Colonic mucosa (tissue), 4 donors: Measurements from ENCODE around the gene KIF5A. TPM values are rescaled to one million over a fixed set of nuclear protein-coding genes. Genes with fewer than 3 reads are reported as not detected.

Experiments
- DNase-seq: peaks from one replicate; pipeline ENCODE4 v3.0.0-alpha.2; 2020
- H3K27ac ChIP-seq: fragments of 200-600 bp; one replicate; pipeline ENCODE4 v1.8.0; 2021
- H3K27me3 ChIP-seq: fragments of 200-600 bp; one replicate; pipeline ENCODE4 v1.8.0; 2021
- H3K36me3 ChIP-seq: fragments of 200-600 bp; one replicate; pipeline ENCODE4 v1.8.0; 2021
- H3K4me1 ChIP-seq: fragments of 200-600 bp; one replicate; pipeline ENCODE4 v1.8.0; 2021; ENCODE audit warnings: mild to moderate bottlenecking
- H3K4me3 ChIP-seq: fragments of 200-600 bp; one replicate; pipeline ENCODE4 v1.8.0; 2021
- H3K9ac ChIP-seq, 2 donors: one replicate each; pipeline ENCODE4 v1.7.0; 2013; ENCODE audit warnings: control low read depth in 2 of 2, low read depth in 2 of 2, low read length in 2 of 2
- H3K9me3 ChIP-seq: fragments of 200-600 bp; one replicate; pipeline ENCODE4 v1.8.0; 2021
- CTCF ChIP-seq: fragments of 200-600 bp; IDR thresholded peaks from one replicate; pipeline ENCODE4 v1.8.0; 2022; ENCODE audit warnings: antibody characterized with exemption, mild to moderate bottlenecking
- intact Hi-C: fragments of 100-400 bp; cut with DNase I; formaldehyde crosslinking; loops from one replicate; pipeline ENCODE4 v1.14.1; 2022
- total RNA-seq, 2 donors: library from RNA; stranded (reverse); fragmentation: NEBNext Ultra II Directional in 1 of 2; extraction: Animal tissue kit (Norgen Biotek cat#: 25700) in 1 of 2; gene quantifications; one replicate each; pipeline ENCODE4 v1.2.1, GENCODE V29; 2021
- donor health status: healthy.
- donor health status: DM: no; HTN: no; CAD: no.
- donor health status: DM: no; HTN: no; CAD: no.

Gene KIF5A
- total RNA-seq, 2 donors from 2014 or later = 0.67 to 2.1 TPM

- intact Hi-C loops = no loop called here
- Histone ChIP-seq H3K4me1 (no peaks in the 10 kb centered on the region), H3K9ac (no peak overlapping the region), H3K36me3 (no peaks in the 10 kb centered on the region), H3K4me3 (no peak overlapping the region), H3K27ac (no peak overlapping the region), H3K9me3 (no peaks in the 10 kb centered on the region), H3K27me3 (no peaks in the 10 kb centered on the region)
- TF ChIP-seq CTCF = no peak
- no peak for DNase-seq
These were observed 52.7 kb downstream of the KIF5A start for GRCh38 chr12:57602544-57602943.

- H3K9me3 ChIP-seq = no peaks in the 10 kb centered on the region
- TF ChIP-seq CTCF = no peak
- H3K4me3 ChIP-seq = no peak overlapping the region
- no peak overlapping the region for H3K9ac ChIP-seq
- no peaks in the 10 kb centered on the region for H3K27me3 ChIP-seq
- H3K27ac ChIP-seq = peak overlapping the region; percentile 6
- no peaks in the 10 kb centered on the region for H3K4me1 ChIP-seq
- no peaks in the 10 kb centered on the region for H3K36me3 ChIP-seq
- no peak for DNase-seq
- intact Hi-C loops = no loop called here
These were observed 53.5 kb downstream of the KIF5A start for GRCh38 chr12:57603324-57603723.

GRCh38 chr12:57603815-57604453 is 54.1 kb downstream of the KIF5A start:
- H3K9ac ChIP-seq = peak overlapping the region; percentile 47 to 73
- peak overlapping the region; percentile 49 for H3K4me3 ChIP-seq
- no peak for TF ChIP-seq CTCF
- H3K27ac ChIP-seq = peak overlapping the region; percentile 61
- DNase-seq = peak; percentile 38
- no peaks in the 10 kb centered on the region for H3K9me3 ChIP-seq
- intact Hi-C loops = no loop called here
- no peaks in the 10 kb centered on the region for H3K36me3 ChIP-seq
- H3K4me1 ChIP-seq = no peaks in the 10 kb centered on the region
- no peaks in the 10 kb centered on the region for H3K27me3 ChIP-seq

GRCh38 chr12:57604454-57604991 is 54.7 kb downstream of the KIF5A start, which contains the start of gene DTX3:
Gene DTX3 (plus strand): TSS chr12:57604824. CDS start chr12:57606518, 1,694 bp downstream.
- Histone ChIP-seq H3K9ac (peak within 1 kb of the TSS; percentile 51 to 73), H3K36me3 (no peaks in the 10 kb centered on the region), H3K4me1 (no peaks in the 10 kb centered on the region), H3K27me3 (no peaks in the 10 kb centered on the region), H3K4me3 (peak within 1 kb of the TSS; percentile 49), H3K27ac (peak within 1 kb of the TSS; percentile 61), H3K9me3 (no peaks in the 10 kb centered on the region)
- intact Hi-C loops = no loop called here
- TF ChIP-seq CTCF = no peak
- peak; percentile 31 for DNase-seq

GRCh38 chr12:57604992-57605810 is 55.4 kb downstream of the KIF5A start:
- Histone ChIP-seq H3K9me3 (no peaks in the 10 kb centered on the region), H3K4me1 (no peaks in the 10 kb centered on the region), H3K27ac (peak overlapping the region; percentile 61), H3K4me3 (peak overlapping the region; percentile 49), H3K27me3 (no peaks in the 10 kb centered on the region), H3K36me3 (no peaks in the 10 kb centered on the region), H3K9ac (peak overlapping the region; percentile 51 to 72)
- no peak for TF ChIP-seq CTCF
- intact Hi-C loops = no loop called here
- DNase-seq = peak; percentile 50
